ENCODE results near the gene SPOCK1. TPM values are rescaled to one million over a fixed set of nuclear protein-coding genes. Genes with fewer than 3 reads are reported as not detected.

The SPOCK1 gene
- total and polyA plus RNA-seq, 2 of the 13 experiments (the other 11 are each of a cell fraction or from before 2014, with no cell fraction given) = 0.18 to 0.29 TPM

- Histone ChIP-seq H3K79me2 (ENCODE audit: insufficient read depth, low read length) (no peaks in the 10 kb centered on the region), H3K9ac (ENCODE audit: insufficient read depth, low read depth, low read length) (no peak overlapping the region), H3K4me1 (ENCODE audit: insufficient read depth, low read length) (no peaks in the 10 kb centered on the region), H3K4me3 (replicated peaks in 1 of 3; ENCODE audit: insufficient read depth in 1 of 3, low read depth in 2 of 3, low read length in 3 of 3) (no peak overlapping the region), H3K9me3 (ENCODE audit: low read length) (no peaks in the 10 kb centered on the region), H3K27me3 (ENCODE audit: control insufficient read depth in 1 of 2, insufficient read depth in 2 of 2, low read length in 2 of 2) (no peaks in the 10 kb centered on the region), H3K27ac (ENCODE audit: extremely low read length, insufficient read depth, low read length) (no peak overlapping the region), H3K36me3 (replicated peaks in 1 of 2; ENCODE audit: control insufficient read depth in 1 of 2, insufficient read depth in 2 of 2, low read length in 2 of 2) (no peaks in the 10 kb centered on the region), H4K20me1 (ENCODE audit: insufficient read depth, low read length) (no peaks in the 10 kb centered on the region), H2AFZ (ENCODE audit: low read length) (no peak overlapping the region), H3K4me2 (ENCODE audit: low read depth, low read length) (no peak overlapping the region)
- ATAC-seq (no peak), DNase-seq (ENCODE audit: low spot score) (no peak), FAIRE-seq (no peak)
- POLR2A ChIA-PET = no interaction called here
- BruUV-seq (replicated peaks) = no TSS peak
- WGBS (ENCODE audit: low lambda C conversion rate) = 16% methylated on average over 5 of the region's 5 CpGs
- in situ Hi-C loops (cut with HindIII; ENCODE audit: extremely low pct_ligation_motif_present, low pct_unique_long_range_greater_than_20kb) = no loop called here
- intact Hi-C loops (cut with micrococcal nuclease; ENCODE audit: unreplicated experiment) = no loop called here
- CTCF ChIA-PET (ENCODE audit: low intra/inter-chr PET ratio, low total read pairs) = no interaction called here
- TF ChIP-seq MYC (CRISPR knock-in tag; IDR thresholded peaks at IDR 0.05; ENCODE audit: borderline replicate concordance) (no peak), DZIP1 (CRISPR knock-in tag; IDR thresholded peaks at IDR 0.05) (no peak), ZNF816 (CRISPR knock-in tag; IDR thresholded peaks at IDR 0.05; ENCODE audit: borderline replicate concordance) (no peak), HMGA1 (CRISPR knock-in tag; conservative IDR thresholded peaks at IDR 0.05) (no peak), KMT2B (CRISPR knock-in tag; IDR thresholded peaks at IDR 0.05) (no peak), ZNF773 (CRISPR knock-in tag; IDR thresholded peaks at IDR 0.05; ENCODE audit: borderline replicate concordance) (no peak), GATAD1 (CRISPR knock-in tag; IDR thresholded peaks at IDR 0.05) (no peak), ATF1 (CRISPR knock-in tag; IDR thresholded peaks at IDR 0.05) (no peak), ZNF790 (CRISPR knock-in tag; IDR thresholded peaks at IDR 0.05; ENCODE audit: borderline replicate concordance) (no peak), RNF219 (CRISPR knock-in tag; IDR thresholded peaks at IDR 0.05) (no peak), KIAA2018 (CRISPR knock-in tag; IDR thresholded peaks at IDR 0.05; ENCODE audit: borderline replicate concordance) (no peak), PLRG1 (conservative IDR thresholded peaks at IDR 0.05) (no peak), ZNF564 (CRISPR knock-in tag; IDR thresholded peaks at IDR 0.05) (no peak), PCBP1 (IDR thresholded peaks at IDR 0.05; ENCODE audit: borderline replicate concordance, low read depth, low read length) (no peak)
Observed at GRCh38 chr5:137462265-137462590, 36.9 kb downstream of the SPOCK1 start.
